ENCODE results near the gene CAMTA1.
"Not testable (repeated sequence)": the region's sequence is repeated elsewhere in the genome, so short reads cannot be mapped to it uniquely, and the experiment has no call there.

Gene CAMTA1

DNA sequence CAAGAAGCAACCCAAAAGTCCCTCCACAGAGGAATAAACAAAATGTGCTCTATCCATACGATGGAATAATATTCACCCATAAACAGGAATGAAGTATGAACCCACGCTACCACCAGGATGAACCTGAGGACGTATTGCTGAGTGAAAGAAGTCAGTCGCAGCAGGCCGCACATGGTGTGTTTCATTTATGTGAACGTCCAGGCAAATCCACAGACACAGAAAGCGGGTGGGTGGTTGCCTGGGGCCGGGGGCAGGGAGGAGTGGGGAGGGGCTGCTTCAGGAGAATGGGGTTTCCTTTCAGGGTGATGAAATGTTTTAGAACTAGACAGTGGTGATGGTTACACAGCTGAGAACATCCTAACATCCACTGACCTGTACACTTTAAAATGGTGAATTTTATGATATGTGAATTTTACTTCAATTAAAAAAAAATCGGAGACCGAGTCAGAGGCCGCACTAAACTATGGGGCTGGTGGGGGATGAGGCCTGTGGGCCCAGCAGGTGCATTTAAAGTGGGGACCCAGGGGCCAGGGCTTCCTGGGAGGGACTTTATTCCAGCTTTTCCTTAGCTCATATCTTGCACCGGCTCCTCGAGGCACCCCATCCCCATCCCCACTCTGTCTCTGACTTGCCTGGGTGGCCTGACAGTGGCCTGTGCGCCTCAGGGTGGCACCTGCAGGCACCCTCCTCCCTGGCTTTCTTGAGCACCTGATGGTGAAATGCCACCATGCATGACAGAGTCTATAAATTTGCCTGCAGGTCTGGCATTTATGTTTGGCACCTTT is 593.3 kb downstream of the CAMTA1 start:
- TF ChIP-seq GATA1 (IDR thresholded peaks at IDR 0.05; ENCODE audit: low read depth, low read length) (no peak), POLR2A (IDR thresholded peaks at IDR 0.05; ENCODE audit: low read length) (no peak)
- DNase-seq = no peak

DNA sequence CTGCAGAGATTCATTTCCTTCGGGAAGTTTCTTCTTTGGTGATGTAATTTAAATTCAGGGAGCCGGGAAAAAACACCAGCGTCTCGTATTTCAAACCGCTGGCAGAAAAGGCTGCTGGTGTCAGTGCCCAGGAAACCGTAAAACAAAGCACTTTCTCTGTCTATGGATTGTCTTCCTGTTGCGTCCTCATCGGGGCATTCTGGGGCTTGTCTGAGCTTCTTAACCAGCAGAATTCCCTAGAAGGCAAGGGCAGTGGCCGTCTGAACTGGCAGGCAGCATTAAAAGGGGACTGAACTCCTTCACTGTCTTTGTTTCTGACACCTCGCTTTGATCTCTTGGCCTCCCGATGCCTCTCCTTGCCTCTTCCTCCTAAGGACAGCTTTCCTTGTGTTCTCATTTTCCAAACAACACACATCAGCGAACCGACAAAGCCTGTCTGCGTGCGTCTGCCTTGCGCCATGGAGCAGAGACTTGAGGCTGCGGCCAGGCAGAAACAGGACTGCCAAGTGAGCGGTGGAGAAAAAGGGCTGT is 594.3 kb downstream of the CAMTA1 start:
- no peak for TF ChIP-seq POLR2A (IDR thresholded peaks at IDR 0.05; ENCODE audit: low read length)
- no peak for TF ChIP-seq GATA1 (IDR thresholded peaks at IDR 0.05; ENCODE audit: low read depth, low read length)
- DNase-seq = no peak

DNA sequence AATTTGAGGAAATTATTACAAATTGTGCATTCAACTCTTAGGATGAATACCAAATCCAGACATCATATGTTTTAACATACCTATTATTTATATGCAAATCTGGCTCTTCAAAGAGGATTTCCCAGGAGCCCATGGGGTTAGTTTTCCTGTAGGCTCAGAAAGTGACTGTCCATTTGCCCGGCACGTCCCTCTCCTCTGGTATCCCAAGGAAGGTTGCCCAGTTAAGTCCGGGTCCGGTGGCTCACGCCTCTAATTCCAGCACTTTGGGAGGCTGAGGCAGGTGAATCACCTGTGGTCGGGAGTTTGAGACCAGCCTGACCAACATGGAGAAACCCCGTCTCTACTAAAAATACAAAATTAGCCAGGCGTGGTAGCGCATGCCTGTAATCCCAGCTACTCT is 594.8 kb downstream of the CAMTA1 start:
- DNase-seq = not testable (repeated sequence)

DNA sequence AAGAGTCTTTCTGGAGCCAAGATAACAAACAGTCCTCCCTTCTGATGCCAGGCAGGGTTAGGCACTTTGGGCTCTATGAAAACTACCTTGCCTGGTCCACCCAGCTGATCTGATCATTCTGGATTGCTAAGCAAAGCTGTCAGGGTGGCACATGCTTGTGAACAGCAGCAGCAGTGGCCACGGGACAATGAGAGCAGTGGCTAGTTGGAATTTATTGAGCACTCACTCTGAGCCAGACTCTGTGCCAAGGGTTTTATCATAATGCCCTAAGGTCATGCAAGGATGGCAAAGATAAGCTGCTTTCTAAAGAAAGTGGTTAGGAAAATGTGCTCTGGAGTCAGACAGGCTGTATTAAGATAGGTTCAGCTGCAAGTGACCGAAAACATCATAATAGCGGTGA is 595.5 kb downstream of the CAMTA1 start:
- TF ChIP-seq POLR2A (IDR thresholded peaks at IDR 0.05; ENCODE audit: low read length) = no peak
- TF ChIP-seq GATA1 (IDR thresholded peaks at IDR 0.05; ENCODE audit: low read depth, low read length) = no peak
- DNase-seq = no peak

DNA sequence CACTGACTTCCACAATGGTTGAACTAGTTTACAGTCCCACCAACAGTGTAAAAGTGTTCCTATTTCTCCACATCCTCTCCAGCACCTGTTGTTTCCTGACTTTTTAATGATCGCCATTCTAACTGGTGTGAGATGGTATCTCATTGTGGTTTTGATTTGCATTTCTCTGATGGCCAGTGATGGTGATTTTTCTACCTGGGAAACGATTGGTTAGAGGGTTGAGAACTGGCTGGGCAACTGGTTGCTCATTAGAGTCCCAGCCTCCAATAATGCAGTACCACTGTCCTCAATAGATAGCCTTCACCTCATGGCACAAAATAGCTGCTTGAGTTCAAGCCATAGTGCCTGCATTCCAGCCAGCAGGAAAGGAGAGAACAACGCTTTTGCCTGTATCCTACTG is 596.5 kb downstream of the CAMTA1 start:
- DNase-seq = not testable (repeated sequence)

DNA sequence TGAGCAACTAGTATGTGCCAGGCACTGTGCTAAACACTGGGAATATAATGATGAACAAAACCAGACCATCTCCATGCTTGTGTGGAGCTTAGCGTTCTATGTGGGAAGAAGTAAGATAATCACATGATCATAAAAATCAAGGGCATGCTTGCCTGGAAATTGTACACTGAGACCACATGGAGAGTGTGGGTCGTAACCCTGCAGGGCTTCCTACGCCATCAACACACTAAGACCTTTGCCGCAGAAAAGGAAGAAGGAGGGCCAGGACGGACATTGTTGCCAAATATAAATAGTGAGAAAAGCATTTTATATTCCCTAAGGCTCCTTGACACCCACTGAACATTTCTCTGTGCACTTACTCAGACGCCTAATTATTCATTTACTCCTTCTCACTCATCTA is 597.7 kb downstream of the CAMTA1 start:
- TF ChIP-seq GATA1 (IDR thresholded peaks at IDR 0.05; ENCODE audit: low read depth, low read length) (no peak), POLR2A (IDR thresholded peaks at IDR 0.05; ENCODE audit: low read length) (no peak)
- DNase-seq = no peak

DNA sequence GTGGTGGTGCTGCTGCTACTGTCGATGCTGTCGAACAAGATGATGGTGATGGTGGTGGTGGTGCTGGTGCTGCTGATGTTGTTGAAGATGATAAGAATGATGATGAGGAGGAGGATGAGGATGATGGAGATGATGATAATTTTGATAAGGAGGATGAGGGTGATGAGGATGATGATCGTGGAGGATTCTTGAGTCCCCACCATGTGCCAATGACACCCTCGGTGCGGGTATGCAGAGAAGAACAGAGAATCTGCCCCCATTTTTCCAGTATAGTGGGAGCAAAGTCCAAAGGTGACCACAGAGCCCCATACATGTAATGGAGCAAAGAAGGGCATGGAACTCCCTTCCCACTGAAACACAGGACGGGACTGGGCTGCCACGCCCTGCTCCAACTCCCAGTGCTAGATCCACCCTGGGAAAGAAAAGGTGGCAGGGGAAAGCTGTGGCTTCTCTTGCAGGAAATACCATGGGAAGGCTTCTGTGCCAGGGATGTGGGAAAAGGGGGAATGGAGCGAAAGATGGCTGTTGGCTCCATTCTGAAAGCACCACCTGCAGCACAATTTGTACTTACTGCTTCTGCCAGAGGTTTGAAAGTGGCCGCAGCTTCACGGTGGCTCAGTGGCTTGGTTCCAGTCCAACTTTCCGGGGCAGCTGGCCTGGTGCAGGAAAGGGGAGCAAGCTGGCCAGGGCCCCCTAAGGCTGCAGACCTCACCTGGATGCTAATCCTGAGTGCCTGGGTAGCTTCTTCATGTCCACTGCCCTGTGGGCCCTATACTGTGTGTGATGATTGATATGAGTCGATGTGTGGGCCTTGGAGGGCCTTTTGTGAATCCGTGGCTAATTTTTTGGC is 598.6 kb downstream of the CAMTA1 start:
- no peak for TF ChIP-seq POLR2A (IDR thresholded peaks at IDR 0.05; ENCODE audit: low read length)
- no peak for TF ChIP-seq GATA1 (IDR thresholded peaks at IDR 0.05; ENCODE audit: low read depth, low read length)
- DNase-seq = no peak

DNA sequence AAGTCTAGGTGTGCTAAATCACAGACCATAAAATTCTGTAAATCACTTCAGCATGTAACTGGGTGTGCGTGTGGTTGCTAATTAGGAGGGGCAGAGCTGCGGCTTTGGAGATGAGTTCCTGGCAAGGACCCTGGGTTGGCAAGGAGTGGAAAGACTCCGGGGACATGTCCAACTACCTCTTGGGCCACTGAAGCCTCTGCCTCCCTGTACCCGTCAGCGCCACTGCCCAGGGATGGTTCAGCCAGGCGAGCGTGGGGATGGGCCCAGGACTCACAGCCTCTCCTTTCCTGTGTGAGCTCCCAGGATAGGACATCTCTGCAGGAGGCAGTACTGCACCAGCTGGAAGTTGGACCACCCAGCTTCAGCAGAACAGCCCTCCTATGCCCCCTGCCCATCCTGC is 599.4 kb downstream of the CAMTA1 start:
- DNase-seq = no peak
- TF ChIP-seq POLR2A (IDR thresholded peaks at IDR 0.05; ENCODE audit: low read length) (no peak), GATA1 (IDR thresholded peaks at IDR 0.05; ENCODE audit: low read depth, low read length) (no peak)

DNA sequence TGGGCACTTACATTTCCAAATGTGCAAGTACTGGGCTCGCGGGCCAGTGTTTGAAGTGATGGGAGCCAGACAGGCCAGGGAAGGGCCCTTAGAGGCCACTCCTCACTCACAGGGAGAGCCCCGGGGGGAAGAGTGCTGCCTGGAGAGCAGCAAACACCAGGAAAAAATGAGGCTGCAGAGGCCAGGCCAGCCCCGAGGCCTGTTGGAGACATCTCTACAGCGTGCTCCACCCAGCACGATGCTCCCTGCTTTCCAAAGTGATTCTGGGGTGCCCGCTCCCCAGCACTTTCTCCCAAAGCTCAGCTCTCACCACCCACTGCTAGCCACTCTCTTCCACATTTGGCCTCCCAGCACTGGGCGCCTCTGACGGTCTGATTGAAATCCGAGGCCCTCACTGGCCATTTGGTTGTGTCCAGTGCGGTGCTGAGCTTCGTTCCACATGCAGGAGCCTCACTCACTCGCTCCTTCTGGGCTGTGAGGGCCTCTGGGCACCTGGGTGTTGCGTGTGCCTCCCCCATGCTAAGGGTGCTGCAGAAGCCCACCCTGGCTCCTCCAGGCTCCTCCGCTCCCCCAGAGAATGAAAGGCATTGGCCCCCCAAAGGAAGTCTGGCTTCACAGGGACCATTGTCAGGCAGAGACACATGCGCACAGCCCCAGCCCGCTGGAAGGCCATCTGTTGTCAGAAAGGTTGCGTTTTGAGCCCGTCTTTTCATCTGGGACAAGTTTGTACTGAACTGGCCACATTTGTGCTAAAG is 600.4 kb downstream of the CAMTA1 start:
- TF ChIP-seq POLR2A (IDR thresholded peaks at IDR 0.05; ENCODE audit: low read length) (no peak), GATA1 (IDR thresholded peaks at IDR 0.05; ENCODE audit: low read depth, low read length) (no peak)
- DNase-seq = no peak

DNA sequence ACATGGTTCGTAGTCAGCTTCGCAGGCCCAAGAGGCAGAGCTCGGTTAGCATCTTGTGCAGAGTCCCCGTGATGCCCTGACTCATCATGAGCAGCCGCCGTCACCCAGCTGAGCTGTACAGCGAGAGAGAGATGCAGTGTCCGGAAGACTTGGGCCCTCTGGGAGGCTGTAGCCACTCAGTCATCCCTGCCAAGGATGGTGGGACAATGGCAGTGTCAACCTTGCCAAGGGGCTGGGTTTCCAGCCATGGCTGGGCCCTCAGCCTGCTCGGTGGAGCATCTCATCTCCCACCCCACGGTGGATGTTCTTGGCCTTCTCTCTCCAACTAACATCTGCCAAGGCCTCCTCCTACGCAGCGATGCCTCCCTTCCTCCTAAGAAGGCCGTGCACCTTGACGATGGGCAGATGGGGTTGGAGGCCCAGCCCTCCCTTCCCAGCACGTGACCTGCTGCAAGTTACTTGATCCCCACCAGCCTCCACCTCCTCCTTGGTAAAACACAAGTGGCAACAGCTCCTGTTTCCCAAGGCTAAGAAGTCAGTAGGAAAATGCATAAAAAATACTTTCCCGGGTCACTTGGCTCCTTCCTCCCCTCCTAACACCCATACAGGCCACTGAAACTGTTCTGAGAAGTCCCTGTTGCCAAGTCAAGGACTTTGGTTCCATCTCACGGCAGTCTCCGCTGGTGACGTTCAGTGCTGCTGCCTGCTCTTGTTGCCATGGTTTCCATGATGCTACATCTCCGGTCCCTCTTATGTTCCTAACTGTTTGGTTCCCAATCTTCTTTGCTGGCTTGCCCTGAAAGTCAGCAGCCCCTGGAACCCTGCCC is 601.2 kb downstream of the CAMTA1 start:
- no peak for TF ChIP-seq POLR2A (IDR thresholded peaks at IDR 0.05; ENCODE audit: low read length)
- no peak for TF ChIP-seq GATA1 (IDR thresholded peaks at IDR 0.05; ENCODE audit: low read depth, low read length)
- no peak for DNase-seq

DNA sequence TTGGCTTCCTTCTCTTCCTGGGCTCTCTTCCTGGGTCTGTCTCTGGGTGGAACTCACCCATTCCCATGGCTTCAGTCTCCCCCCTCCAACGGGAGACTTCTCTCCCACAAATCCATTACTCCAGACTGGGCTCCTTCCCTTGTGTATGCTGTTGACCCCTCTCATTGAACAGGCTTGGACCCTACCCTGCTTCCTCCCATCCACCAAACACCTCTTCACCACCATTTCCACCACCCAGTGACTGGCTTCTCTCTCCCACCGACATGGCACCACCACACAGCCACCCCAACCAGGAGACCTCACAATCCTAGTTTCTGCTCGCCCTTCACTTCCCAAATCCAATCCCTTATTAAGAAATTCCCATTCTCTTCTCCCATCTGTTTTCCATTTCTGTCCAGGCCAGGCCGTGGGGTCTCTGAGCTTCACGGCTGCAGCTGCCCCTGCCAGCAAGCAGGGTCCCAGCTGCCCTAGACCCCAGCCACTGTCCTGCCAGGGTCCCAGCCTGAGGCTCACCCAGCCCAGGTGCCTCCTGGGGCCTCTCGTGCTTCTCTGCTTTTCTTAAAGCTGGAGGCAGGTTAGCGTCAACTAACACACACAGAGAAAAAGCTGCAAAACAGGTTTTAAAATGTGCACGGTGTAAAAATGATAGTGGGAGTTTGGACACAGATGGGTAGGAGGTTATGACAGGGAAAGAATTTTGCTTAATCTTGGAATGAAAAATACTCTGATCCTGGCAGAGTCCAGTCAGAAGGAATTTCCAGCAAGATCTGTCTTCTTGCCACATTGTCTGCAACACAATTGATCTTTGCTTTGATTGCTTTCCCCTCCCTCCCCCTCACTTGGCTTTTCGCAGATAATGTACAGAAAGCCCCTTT is 602.0 kb downstream of the CAMTA1 start:
- DNase-seq = no peak
- TF ChIP-seq POLR2A (IDR thresholded peaks at IDR 0.05; ENCODE audit: low read length) (no peak), GATA1 (IDR thresholded peaks at IDR 0.05; ENCODE audit: low read depth, low read length) (no peak)

DNA sequence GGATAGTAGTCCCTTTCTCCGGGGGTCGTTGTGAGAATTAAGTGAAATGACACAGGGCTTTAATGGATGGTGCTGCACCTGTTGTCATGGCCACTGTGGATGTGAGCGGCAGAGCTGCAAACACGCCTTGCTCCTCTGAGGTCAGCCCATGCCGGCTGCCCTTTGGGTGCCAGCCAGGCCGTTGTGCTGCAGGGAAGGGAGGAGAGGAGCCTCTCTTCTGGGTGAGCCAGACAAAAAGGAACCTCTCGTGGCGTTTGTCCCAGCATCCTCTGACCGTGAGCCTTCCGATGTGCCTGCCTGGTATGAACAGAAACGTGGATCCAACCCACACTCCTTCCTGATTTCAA is 602.9 kb downstream of the CAMTA1 start:
- TF ChIP-seq GATA1 (IDR thresholded peaks at IDR 0.05; ENCODE audit: low read depth, low read length) = no peak
- TF ChIP-seq POLR2A (IDR thresholded peaks at IDR 0.05; ENCODE audit: low read length) = no peak
- DNase-seq = no peak

Measured in erythroblast (primary cell).